CD4-positive, alpha-beta T cell treated with Interleukin-6 at 100 ng/mL for 8 hours (primary cell): ENCODE results near the gene OR2AE1.

ENCODE experiments used
- DNase-seq: peaks from one replicate; pipeline ENCODE4 v3.0.0-alpha.2; 2020; ENCODE audit warnings: mixed read lengths, low spot score

The OR2AE1 gene

DNA sequence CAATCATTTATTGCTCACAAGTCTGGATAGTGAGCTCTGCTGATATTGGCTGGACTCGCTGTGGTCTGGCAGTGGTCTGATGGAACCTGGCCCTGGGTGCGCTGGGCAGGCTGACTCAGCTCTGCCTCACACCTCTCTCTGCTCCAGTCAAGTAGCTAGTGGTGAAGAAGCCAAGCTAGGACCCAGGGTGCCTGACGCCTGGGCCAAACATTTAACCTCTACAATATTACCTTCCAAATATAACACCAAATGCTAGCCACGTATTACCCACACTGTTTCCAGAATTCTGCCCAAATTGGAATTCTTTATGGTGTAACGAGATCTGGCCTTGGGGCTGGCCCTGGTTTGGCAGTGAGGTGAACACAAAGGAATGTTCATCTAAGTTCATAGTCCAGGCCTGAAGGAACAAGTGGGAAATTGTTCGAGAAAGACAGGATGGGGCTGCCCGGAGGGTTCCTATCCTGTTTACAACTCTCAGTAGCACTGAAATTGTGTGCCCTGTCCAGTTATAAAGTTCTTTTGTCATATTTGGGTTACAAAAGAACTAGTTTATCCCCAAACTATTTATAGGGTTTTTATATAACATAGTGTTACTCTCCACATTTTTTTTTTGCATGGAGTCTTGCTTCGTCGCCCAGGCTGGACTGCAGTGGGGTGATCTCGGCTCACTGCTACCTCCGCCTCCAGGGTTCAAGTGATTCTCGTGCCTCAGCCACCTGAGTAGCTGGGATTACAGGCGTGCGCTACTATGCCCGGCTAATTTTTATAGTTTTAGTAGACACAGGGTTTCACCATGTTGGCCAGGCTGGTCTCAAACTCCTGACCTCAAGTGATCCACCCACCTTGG, 16.3 kb downstream of the OR2AE1 start:
- DNase-seq, result no peak

DNA sequence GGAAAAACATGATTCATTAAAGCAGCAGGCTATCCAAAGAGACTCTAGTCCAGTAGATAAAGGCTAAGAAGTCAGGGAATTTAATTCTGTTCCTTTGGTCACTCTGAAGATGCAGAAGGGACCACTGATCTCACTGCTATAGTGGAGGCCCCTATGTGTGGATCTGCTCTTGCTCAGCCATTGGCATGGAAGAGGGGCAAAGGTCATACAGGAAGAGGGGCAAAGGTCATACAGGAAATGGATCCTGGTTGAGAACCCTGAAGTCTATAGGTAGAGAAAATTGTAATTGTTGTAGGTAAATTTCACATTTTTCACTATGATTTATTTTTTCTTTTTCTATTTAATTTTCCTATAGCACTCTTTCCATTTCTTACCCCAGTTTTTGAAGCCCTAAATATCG, 21.6 kb downstream of the OR2AE1 start:
- DNase-seq, result no peak

DNA sequence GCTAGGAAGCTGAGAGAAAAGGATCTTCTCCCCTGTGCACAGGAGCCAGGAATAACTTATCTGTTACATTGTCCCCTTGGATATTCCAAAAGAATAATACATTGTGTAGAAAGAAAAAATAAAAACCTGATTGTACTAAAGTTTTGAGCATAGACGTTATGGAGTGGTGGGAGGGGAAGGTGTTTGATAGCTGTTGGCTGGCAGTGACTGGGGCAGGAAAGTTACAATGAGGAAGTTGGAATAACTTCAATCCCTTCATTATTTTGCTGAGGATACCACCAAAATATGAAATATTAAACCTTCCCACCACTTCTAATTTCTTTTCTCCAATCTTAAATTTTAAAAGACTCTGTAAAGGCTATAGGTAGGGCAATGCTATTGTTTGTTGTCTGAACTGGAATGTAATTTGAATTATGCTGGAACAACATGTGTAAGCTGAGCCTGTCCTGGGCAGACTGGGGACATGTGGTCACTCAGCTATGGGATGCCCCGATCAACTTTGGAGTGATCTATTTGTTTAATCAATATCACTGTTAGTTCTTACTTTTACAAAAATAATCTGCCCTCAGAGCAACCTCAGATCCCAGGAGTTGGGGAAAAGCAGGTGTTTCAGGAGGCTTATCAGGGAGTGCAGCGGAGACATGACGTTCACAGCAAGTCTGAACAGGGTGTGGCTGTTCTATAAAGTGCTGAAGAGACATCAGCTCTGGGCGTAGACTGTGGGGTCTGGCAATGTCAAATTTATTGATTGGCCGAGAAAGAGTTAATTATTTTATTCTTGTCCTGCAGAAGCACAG, 28.2 kb downstream of the OR2AE1 start:
- no peak for DNase-seq

DNA sequence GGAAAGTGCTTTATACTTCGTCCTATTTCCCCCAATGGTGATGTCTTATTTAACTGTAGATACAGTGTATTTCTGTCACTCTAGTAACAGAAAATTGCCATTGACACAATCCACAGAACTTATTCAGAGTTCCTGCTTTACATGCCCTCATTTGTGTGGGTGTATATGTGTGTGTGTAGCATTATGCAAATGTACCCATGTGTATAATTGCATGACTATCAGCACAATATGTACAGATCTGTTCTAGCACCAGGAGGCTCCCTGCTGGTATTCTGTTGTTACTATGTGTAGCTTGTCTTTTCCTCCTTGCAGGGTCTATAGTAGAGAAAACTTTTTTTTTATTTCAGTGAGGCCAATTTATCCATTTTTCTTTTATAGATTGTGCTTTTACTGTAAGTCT, 32.5 kb downstream of the OR2AE1 start:
- no peak for DNase-seq

DNA sequence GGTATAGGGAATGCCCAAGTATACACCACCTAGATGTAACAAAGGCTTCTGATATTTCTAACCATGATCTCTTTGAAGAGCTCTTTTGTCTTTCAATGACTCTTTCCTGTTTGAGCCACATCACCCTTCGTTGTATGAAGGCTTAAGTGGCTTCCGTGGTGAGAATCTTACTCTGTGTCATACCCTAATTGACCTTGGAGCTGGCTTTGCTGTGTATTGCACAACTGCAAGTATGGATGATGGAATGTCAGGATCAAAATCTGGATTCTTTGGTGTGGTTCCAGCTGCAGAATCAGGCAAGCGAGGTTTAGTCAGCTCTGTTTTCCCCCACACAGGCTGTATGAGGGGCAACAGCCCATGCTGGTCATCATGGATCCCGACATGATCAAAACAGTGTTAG, 33.0 kb downstream of the OR2AE1 start:
- DNase-seq, result no peak

DNA sequence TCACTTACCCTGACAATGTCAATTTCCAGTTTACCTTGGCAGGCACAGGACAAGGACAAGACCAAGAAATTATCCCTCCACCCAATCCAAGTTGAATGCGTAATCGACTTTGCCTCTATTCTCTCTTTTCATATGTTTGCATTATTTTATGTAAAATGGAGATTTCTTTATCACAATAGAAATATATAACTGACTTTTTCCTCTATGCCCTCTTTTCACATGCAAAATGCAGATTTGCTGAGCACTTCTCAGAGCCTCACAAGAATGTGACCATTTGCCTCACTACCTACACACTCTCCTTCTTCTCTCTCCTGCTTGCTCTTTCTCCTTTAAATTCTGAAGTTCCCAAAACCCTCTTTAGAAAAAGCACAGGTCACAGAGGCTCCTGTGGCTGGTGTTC, 33.9 kb downstream of the OR2AE1 start:
- DNase-seq, result no peak

DNA sequence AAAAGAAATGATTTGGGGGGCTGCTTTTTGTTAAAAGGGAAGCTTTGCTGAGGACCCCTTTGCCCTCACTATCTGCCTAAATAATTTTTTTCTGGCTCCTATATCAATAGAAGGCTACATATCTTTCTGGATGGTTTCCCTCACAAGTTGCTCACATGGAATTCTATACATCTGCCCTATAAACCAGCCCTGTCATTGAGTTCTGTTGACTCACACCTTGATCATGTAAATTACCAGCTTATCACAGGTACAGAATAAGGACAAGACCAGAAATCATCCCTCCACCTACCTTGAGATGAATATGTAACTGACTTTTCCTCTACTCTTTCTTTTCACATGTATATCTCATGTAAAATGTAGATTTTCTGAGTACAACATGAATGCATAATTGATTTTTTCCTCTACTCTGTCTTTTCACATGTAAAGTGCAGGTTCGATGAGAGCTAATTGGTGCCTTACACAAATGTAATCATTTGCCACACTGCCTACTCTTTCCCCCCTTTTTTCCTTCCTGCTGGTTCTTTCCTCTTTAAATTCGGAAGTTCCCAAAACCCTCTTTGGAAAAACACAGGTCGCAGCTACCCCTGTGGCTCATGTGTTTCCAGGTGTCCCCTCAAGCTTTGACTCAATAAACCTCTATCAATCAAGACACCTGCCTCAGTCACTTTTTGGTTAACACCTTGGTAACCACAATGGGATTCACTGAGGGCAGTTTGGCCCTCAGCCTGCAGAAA, 36.5 kb downstream of the OR2AE1 start:
- no peak for DNase-seq

DNA sequence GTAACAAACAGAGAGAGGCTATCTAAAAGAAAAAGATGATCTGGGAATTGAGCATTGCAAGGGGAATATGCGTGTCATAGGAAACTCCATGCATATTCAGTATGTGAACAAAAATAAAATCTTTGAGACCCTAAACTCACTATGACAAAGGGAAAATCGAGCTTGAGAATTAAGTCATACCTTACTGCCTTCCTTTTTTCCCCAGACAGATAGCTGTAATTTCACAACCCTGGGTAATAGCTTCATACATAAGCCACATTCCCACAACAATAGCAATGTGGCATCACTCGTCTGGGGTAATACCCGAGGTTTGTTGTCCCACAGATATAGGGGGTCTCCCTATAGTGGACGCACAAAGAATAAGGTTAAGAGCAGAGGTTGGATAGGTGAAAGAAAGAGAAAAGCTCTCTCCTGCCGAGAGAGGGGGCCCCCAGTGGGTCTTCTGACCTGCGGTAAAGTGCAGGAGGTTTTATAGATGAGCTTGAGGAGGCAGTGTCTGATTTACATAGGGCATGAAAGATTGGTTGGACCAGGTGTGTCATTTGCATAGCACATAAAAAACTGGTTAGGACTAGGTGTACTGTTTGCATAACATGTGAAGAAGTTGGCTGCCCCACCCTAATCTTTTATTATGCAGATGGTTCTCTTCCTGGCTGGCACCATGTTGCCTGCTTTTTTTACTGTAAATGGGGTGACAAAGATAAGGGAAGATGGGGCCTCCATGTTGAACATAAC, 37.4 kb downstream of the OR2AE1 start:
- no peak for DNase-seq

DNA sequence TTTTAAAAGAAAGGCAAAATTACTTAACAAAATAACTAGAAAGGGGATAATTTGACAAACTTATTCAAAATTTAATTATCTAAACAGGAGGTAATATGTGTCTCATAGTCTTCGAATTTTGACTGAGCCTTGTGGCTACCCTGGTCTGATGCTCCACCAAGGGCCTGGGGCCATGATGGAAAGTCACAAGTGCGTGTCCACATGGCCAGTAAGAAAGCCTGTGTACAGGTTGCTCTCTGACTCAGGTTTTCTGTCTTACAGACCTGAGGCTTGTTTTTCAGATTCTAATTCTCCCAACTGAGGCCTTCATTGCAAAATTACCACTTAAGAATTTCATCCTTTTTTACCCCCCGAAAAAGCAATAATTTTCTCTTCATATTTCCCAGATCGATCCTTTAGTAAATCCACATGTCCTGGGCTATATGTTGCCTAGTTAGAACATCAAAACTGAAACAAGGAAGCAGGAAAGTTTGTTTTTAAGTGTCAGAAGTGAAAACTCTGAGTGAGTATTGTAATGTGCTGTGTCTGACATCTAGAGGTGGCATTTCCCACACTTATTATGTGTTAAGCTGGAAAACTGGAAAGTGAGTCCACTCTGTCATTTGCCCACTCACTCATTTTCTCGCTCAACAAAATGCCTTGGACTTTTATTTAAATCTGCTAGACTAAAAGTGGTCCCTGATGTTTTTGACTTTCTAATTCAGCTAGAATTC, 39.0 kb downstream of the OR2AE1 start:
- no peak for DNase-seq

DNA sequence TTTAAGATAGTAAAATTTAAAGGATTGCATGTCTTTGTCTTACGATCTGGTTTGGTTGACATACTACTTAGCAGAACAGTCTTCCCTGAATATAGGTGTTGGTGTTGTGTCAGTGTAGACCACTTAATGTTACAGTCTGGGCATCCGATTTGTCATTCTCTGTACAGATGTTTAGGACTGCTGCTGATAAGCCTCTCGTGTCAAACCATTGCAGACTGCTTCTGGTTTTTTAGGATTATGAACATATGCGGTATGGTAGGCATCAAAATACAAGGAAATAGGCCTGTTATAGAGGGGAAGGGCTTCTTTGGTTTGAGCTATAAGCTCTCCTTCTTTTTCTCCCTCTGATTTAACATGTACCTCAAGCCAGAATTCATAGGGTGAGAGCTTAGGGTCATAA, 41.6 kb downstream of the OR2AE1 start:
- DNase-seq, result no peak

DNA sequence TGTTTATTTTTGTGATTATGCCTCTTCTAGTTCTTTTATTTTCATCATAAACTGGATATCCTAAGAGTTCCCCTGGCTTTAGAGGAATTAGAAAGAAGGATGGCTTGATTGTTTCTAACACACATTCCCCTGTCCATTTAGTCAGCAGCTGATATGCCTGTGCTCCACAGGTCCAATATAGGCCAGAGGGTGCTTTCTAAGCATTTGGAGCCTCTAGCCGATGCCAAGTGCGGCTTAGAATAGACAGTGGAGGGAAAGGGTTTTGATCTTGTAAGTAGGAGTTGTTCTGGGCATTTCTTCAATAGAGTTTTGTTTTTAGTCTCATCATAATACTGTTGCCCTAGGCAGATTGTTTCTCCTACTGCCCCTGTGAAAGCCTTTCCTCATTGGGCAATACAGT, 42.5 kb downstream of the OR2AE1 start:
- no peak for DNase-seq

DNA sequence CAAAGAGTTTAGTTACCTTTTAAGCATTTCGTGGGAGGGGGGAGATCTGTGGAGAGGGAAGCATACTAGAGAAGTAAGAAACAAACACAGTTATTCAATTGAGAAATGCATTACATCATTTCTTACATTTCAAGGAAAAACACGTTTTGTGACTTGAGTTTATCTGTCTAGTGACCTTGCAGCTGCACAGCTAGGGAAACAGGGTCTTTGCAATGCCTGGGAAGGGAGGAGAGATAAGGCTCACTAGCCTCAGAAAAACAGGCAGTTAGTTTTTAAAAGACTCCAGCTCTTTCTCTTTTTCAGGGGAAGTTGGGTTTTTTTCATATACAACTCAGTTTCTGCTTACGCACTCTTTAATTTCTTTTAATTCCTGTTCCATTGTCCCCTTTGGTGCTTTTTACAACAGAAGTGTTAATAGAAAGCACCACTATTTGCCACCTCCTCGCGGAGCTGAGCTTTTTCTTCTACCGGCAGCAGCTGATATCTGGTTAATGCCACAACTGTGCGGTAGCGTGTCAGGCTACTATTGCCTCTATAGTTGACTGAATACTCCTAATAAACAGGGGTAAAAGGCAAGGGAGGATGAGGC, 43.5 kb downstream of the OR2AE1 start:
- DNase-seq, result no peak

DNA sequence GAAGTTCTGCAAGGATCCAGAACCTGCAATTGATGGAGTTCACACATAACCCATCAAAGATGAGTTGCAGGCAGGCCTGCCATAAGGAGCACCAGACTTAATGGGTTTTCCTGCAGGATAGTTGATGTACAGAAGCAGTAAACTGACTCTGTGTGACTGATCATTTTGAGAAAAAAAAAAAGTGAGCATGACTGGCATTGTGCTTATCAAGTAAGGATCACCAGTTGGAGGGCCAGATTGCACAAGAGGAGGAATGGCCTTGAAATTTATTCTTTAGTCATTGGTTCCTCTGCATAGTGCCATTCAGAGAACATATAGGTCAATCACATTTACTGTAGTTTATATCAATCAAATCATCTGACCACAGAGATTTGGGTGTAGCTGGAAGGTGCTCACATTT, 45.2 kb downstream of the OR2AE1 start:
- DNase-seq, result no peak

DNA sequence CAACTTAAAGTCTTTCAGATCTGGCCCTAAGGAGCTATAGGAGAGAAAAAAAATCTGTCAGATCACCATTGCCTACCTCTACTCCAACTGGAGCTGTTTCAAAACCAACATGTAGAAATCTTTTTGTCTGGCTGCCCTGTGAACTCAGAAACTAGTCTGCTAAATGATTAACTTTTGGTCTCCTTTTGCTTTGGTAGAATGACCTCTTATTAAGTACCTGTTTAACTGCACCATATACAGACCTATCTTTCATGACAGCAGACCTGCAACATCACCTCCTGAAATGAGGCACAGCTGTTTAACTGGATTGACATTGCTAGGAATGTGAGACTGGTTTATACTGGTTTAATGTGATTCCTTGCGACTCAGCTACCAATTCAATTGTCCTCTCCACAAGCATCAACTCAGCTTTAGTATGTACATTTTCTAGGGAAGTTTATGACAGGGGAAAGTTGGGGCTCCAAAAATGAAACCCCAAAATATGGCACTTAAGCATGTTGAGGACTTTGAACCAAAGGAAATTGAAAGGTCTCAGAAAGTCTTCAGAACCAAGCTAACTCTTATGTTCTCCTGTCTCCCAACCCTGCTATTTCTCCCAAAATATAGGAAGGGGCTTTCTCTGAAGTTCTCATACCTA, 47.2 kb downstream of the OR2AE1 start:
- DNase-seq, result no peak

DNA sequence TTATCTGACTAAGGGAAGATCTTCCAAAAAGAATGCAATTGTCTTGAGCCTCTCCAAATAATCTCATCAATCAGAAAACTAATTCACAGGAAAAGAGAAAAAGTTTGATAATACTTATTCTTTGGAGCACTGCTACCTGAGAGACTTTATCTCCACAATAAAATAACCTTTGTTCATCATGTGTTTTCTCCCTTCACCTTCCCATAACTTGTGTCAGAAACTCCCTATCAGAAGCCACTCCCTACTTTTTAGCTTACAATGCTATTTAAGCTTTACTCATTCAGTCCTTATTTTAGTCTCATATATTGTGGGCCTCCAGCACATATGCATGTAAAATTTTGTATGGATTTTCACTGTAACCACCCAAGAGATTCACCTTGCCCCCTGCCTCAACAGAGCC, 48.0 kb downstream of the OR2AE1 start:
- no peak for DNase-seq

DNA sequence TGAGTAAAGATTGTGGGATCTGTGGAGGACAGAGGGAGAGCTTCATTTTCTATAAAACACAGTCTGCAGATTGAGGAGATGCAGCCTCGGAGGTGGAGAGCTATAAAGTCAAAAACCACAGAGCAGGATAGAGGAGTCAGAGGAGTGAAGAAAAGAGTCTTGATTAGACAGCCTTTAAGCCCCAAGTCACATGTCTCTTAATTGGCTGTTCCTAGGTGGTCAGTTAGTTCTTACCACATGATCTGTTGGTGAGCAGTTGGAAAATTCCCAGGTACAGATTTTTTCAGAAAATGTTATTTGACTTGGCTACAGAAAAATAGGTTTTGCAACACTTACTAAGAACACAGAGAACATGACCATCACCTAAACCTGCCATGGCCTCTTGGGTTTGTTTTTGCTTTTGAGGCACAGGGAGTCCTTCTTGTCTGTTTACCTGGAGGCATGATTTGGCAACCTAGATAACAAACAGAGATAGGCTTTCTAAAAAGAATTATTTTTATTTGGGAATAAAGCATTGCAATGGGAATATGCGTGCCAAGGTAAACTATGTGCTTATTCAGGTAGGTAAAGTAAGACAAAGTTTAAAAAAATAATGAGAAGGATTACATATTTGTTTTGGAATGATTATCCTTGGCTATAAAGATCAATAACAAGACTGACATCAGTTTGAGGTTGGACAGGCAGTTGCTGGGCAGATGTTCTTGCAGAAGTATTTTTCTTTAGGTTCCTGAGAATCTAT, 49.6 kb downstream of the OR2AE1 start:
- DNase-seq, result no peak
